Astrocyte (in vitro differentiated cells and primary cell): Measurements from ENCODE around the gene ABHD2. TPM values are rescaled to one million over a fixed set of nuclear protein-coding genes. Genes with fewer than 3 reads are reported as not detected.

Source experiments
- DNase-seq: peaks from one replicate; pipeline ENCODE4 v3.0.0-alpha.2; 2010; ENCODE audit warnings: low read depth
- FAIRE-seq: peaks from 2 replicates; lab custom pipeline; 2011; peaks lifted over from hg19 to GRCh38; lab: Jason Lieb, UNC
- H2AFZ ChIP-seq: 2 replicates; pipeline ENCODE4 v1.6.0; 2012; ENCODE audit warnings: low read depth, low read length, inconsistent platforms
- H3K27ac ChIP-seq: 2 replicates; pipeline ENCODE4 v1.5.1; 2011; ENCODE audit warnings: low read depth, low read length, inconsistent platforms
- H3K27me3 ChIP-seq: 2 replicates; pipeline ENCODE4 v1.6.0; 2011; ENCODE audit warnings: low read length, inconsistent platforms; ENCODE audit not compliant: insufficient read depth
- H3K36me3 ChIP-seq: 2 replicates; pipeline ENCODE4 v1.5.1; 2011; ENCODE audit warnings: low read length, inconsistent platforms; ENCODE audit not compliant: insufficient read depth
- H3K4me1 ChIP-seq: 2 replicates; pipeline ENCODE4 v1.5.1; 2011; ENCODE audit warnings: low read length, inconsistent platforms; ENCODE audit not compliant: insufficient read depth
- H3K4me2 ChIP-seq: 2 replicates; pipeline ENCODE4 v1.6.0; 2012; ENCODE audit warnings: low read length, inconsistent platforms
- H3K4me3 ChIP-seq: 2 replicates; pipeline ENCODE4 v1.5.1; 2011; ENCODE audit warnings: low read depth, mild to moderate bottlenecking, low read length, inconsistent platforms; ENCODE audit not compliant: insufficient read depth
- H3K79me2 ChIP-seq: 2 replicates; pipeline ENCODE4 v1.6.0; 2012; ENCODE audit warnings: mild to moderate bottlenecking, low read length, inconsistent platforms; ENCODE audit not compliant: insufficient read depth
- H3K9ac ChIP-seq: 2 replicates; pipeline ENCODE4 v1.6.0; 2012; ENCODE audit warnings: mild to moderate bottlenecking, low read length, inconsistent platforms
- H3K9me3 ChIP-seq: 2 replicates; pipeline ENCODE4 v1.5.1; 2012; ENCODE audit warnings: low read depth, mild to moderate bottlenecking, low read length, inconsistent platforms; ENCODE audit not compliant: insufficient read depth
- H4K20me1 ChIP-seq: 2 replicates; pipeline ENCODE4 v1.6.0; 2012; ENCODE audit warnings: low read length, inconsistent platforms; ENCODE audit not compliant: insufficient read depth
- H3K27ac Mint-ChIP-seq: one replicate; pipeline ENCODE4 v1.8.0; 2021; ENCODE audit warnings: mild to moderate bottlenecking, mixed read lengths; ENCODE audit not compliant: unreplicated experiment
- H3K27me3 Mint-ChIP-seq: one replicate; pipeline ENCODE4 v1.8.0; 2021; ENCODE audit warnings: low read depth, mixed read lengths; ENCODE audit not compliant: unreplicated experiment
- H3K36me3 Mint-ChIP-seq: one replicate; pipeline ENCODE4 v1.8.0; 2021; ENCODE audit warnings: low read depth, mixed read lengths; ENCODE audit not compliant: unreplicated experiment
- H3K4me1 Mint-ChIP-seq: one replicate; pipeline ENCODE4 v1.8.0; 2021; ENCODE audit warnings: low read depth, mixed read lengths; ENCODE audit not compliant: unreplicated experiment
- H3K4me3 Mint-ChIP-seq: one replicate; pipeline ENCODE4 v1.8.0; 2021; ENCODE audit warnings: mild to moderate bottlenecking, moderate library complexity, mixed read lengths; ENCODE audit not compliant: unreplicated experiment
- H3K9me3 Mint-ChIP-seq: one replicate; pipeline ENCODE4 v1.8.0; 2021; ENCODE audit warnings: mild to moderate bottlenecking, mixed read lengths; ENCODE audit not compliant: unreplicated experiment
- CTCF ChIP-seq: IDR thresholded peaks from 2 replicates; pipeline ENCODE4 v1.5.1; 2011; ENCODE audit warnings: low read depth, mild to moderate bottlenecking, inconsistent platforms, low read length, moderate library complexity; ENCODE audit not compliant: insufficient read depth
- EZH2 ChIP-seq: IDR thresholded peaks from 2 replicates; pipeline ENCODE4 v1.6.1; 2012; ENCODE audit warnings: mild to moderate bottlenecking, low read length, inconsistent platforms; ENCODE audit not compliant: insufficient read depth
- total RNA-seq: library from RNA; stranded (reverse); gene quantifications from 2 replicates; pipeline ENCODE4 v1.2.1, GENCODE V29; 2021

ABHD2 gene
- total RNA-seq, 1 donor from 2014 or later: 41.3 TPM

- no peak overlapping the region for H3K4me3 ChIP-seq
- TF ChIP-seq EZH2 (no peak), CTCF (no peak)
- peaks cover 22% of the 10 kb centered on the region for H3K9me3 ChIP-seq
- peaks cover 25% of the 10 kb centered on the region for H3K9me3 Mint-ChIP-seq
- no peak overlapping the region for H3K4me2 ChIP-seq
- H3K27ac Mint-ChIP-seq: peak overlapping the region; percentile 47
- FAIRE-seq: no peak
- H3K27me3 ChIP-seq: no peaks in the 10 kb centered on the region
- no peak overlapping the region for H3K27ac ChIP-seq
- H3K4me1 ChIP-seq: peaks cover 16% of the 10 kb centered on the region
- H3K27me3 Mint-ChIP-seq: no peaks in the 10 kb centered on the region
- peaks cover 10% of the 10 kb centered on the region for H3K4me1 Mint-ChIP-seq
- H3K79me2 ChIP-seq: no peaks in the 10 kb centered on the region
- no peak for DNase-seq
- no peaks in the 10 kb centered on the region for H3K36me3 Mint-ChIP-seq
- no peak overlapping the region for H3K4me3 Mint-ChIP-seq
- H4K20me1 ChIP-seq: no peaks in the 10 kb centered on the region
- H2AFZ ChIP-seq: no peak overlapping the region
- H3K36me3 ChIP-seq: no peaks in the 10 kb centered on the region
- H3K9ac ChIP-seq: no peak overlapping the region
Measured at GRCh38 chr15:89070197-89071124, 17.8 kb upstream of the ABHD2 start.

- Histone ChIP-seq H3K4me2 (no peak overlapping the region), H3K79me2 (no peaks in the 10 kb centered on the region), H3K9ac (no peak overlapping the region), H3K27me3 (no peaks in the 10 kb centered on the region), H4K20me1 (no peaks in the 10 kb centered on the region), H3K9me3 (peaks cover 11% of the 10 kb centered on the region), H3K27ac (no peak overlapping the region), H3K4me1 (peaks cover 17% of the 10 kb centered on the region), H3K4me3 (no peak overlapping the region), H3K36me3 (no peaks in the 10 kb centered on the region), H2AFZ (no peak overlapping the region)
- H3K9me3 Mint-ChIP-seq: peaks cover 16% of the 10 kb centered on the region
- TF ChIP-seq EZH2 (no peak), CTCF (no peak)
- H3K4me1 Mint-ChIP-seq: peaks cover 16% of the 10 kb centered on the region
- no peak for DNase-seq
- no peak overlapping the region for H3K27ac Mint-ChIP-seq
- H3K4me3 Mint-ChIP-seq: no peak overlapping the region
- H3K27me3 Mint-ChIP-seq: no peaks in the 10 kb centered on the region
- FAIRE-seq: no peak
- no peaks in the 10 kb centered on the region for H3K36me3 Mint-ChIP-seq
Measured at GRCh38 chr15:89071471-89071870, 16.8 kb upstream of the ABHD2 start.

- no peak overlapping the region for H3K4me2 ChIP-seq
- peaks cover 7% of the 10 kb centered on the region for H3K9me3 Mint-ChIP-seq
- H4K20me1 ChIP-seq: no peaks in the 10 kb centered on the region
- H3K27ac Mint-ChIP-seq: no peak overlapping the region
- H3K4me3 ChIP-seq: no peak overlapping the region
- no peak overlapping the region for H3K4me3 Mint-ChIP-seq
- H3K9me3 ChIP-seq: peaks cover 3% of the 10 kb centered on the region
- FAIRE-seq (no peak), DNase-seq (no peak)
- H2AFZ ChIP-seq: no peak overlapping the region
- peaks cover 16% of the 10 kb centered on the region for H3K4me1 Mint-ChIP-seq
- no peaks in the 10 kb centered on the region for H3K79me2 ChIP-seq
- peaks cover 17% of the 10 kb centered on the region for H3K4me1 ChIP-seq
- TF ChIP-seq CTCF: no peak
- no peak for TF ChIP-seq EZH2
- H3K27ac ChIP-seq: no peak overlapping the region
- no peaks in the 10 kb centered on the region for H3K27me3 Mint-ChIP-seq
- no peaks in the 10 kb centered on the region for H3K36me3 ChIP-seq
- no peaks in the 10 kb centered on the region for H3K27me3 ChIP-seq
- no peak overlapping the region for H3K9ac ChIP-seq
- H3K36me3 Mint-ChIP-seq: no peaks in the 10 kb centered on the region
Measured at GRCh38 chr15:89072277-89072869, 15.9 kb upstream of the ABHD2 start.
